ENCODE measurements around the gene GLRX5. TPM values are rescaled to one million over a fixed set of nuclear protein-coding genes. Genes with fewer than 3 reads are reported as not detected.

The GLRX5 gene
- total and polyA plus RNA-seq, 7 donors = 30.5 to 97.1 (median 55.1) TPM

- intact Hi-C loops (cut with DNase I) = no loop called here
- no peaks in the 10 kb centered on the region for H3K9me3 ChIP-seq
- 20 to 22% methylated on average over 1 of the region's 1 CpG for WGBS, 2 donors
- TF ChIP-seq, protein P1, sequence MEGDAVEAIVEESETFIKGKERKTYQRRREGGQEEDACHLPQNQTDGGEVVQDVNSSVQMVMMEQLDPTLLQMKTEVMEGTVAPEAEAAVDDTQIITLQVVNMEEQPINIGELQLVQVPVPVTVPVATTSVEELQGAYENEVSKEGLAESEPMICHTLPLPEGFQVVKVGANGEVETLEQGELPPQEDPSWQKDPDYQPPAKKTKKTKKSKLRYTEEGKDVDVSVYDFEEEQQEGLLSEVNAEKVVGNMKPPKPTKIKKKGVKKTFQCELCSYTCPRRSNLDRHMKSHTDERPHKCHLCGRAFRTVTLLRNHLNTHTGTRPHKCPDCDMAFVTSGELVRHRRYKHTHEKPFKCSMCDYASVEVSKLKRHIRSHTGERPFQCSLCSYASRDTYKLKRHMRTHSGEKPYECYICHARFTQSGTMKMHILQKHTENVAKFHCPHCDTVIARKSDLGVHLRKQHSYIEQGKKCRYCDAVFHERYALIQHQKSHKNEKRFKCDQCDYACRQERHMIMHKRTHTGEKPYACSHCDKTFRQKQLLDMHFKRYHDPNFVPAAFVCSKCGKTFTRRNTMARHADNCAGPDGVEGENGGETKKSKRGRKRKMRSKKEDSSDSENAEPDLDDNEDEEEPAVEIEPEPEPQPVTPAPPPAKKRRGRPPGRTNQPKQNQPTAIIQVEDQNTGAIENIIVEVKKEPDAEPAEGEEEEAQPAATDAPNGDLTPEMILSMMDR (IDR thresholded peaks at IDR 0.05) = no peak
- TF ChIP-seq EP300 (IDR thresholded peaks at IDR 0.05) (no peak), POLR2AphosphoS5 (IDR thresholded peaks at IDR 0.05) (no peak), POLR2A (IDR thresholded peaks at IDR 0.05) (no peak)
- no peaks in the 10 kb centered on the region for H3K27me3 ChIP-seq
- H3K4me1 ChIP-seq = peaks cover 0 to 46% (median 42%) of the 10 kb centered on the region in 4 donors
- no peaks in the 10 kb centered on the region for H3K36me3 ChIP-seq
- no peak for DNase-seq
- H3K4me3 ChIP-seq = no peak overlapping the region
- peak overlapping the region in 1 of 4 donors; percentile 18 for H3K27ac ChIP-seq
Measured at GRCh38 chr14:95499354-95499750, 35.5 kb upstream of the GLRX5 start.

DNA sequence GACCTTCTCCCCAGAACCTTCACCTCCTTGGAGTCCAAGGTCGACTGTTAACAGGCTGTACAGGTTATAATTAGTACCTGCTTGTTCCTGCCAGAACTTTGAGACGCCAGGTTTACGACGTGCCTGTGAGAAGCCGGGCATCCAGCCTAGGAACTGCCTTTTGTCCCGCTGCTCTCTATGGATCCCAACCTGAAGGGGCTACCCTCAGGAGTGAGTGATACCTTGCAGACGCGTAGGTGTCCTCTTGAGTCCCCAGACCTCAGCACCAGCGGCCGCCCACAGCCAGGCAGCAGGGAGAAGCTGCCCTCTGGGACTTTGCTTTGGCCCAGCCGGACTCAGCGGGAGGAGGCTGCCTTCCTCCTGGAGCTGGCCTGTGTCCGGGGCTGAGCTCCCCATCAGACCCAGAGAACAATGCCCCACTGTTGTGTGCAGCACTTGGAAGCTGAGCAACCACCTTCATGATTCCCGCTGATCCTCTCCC, 34.6 kb upstream of the GLRX5 start:
- peak overlapping the region in 3 of 4 donors; percentile 2 to 48 (median 18) for H3K27ac ChIP-seq
- no peak for DNase-seq
- no peaks in the 10 kb centered on the region for H3K27me3 ChIP-seq
- H3K4me1 ChIP-seq = peaks cover 0 to 50% (median 44%) of the 10 kb centered on the region in 4 donors
- H3K4me3 ChIP-seq = no peak overlapping the region
- no peaks in the 10 kb centered on the region for H3K9me3 ChIP-seq
- 35 to 77% methylated on average over 14 of the region's 14 CpGs for WGBS, 2 donors
- no peaks in the 10 kb centered on the region for H3K36me3 ChIP-seq
- TF ChIP-seq, protein P1 (IDR thresholded peaks at IDR 0.05) = no peak
- TF ChIP-seq POLR2AphosphoS5 (IDR thresholded peaks at IDR 0.05) (no peak), POLR2A (IDR thresholded peaks at IDR 0.05) (no peak)
- intact Hi-C loops (cut with DNase I) = no loop called here

GRCh38 chr14:95500772-95501401, 34.0 kb upstream of the GLRX5 start:
- intact Hi-C loops (cut with DNase I) = no loop called here
- Histone ChIP-seq H3K27me3 (no peaks in the 10 kb centered on the region), H3K36me3 (no peaks in the 10 kb centered on the region), H3K9me3 (no peaks in the 10 kb centered on the region), H3K4me3 (no peak overlapping the region), H3K4me1 (peaks cover 0 to 46% (median 40%) of the 10 kb centered on the region in 4 donors), H3K27ac (peak overlapping the region; percentile 18 to 40 (median 31))
- TF ChIP-seq, protein P1 (IDR thresholded peaks at IDR 0.05) = no peak
- TF ChIP-seq POLR2AphosphoS5 (IDR thresholded peaks at IDR 0.05) = peak in 1 of 4 donors; percentile 34
- no peak for TF ChIP-seq EP300 (IDR thresholded peaks at IDR 0.05)
- no peak for TF ChIP-seq POLR2A (IDR thresholded peaks at IDR 0.05)
- DNase-seq = no peak
- 81 to 88% methylated on average over 14 of the region's 14 CpGs for WGBS, 2 donors

GRCh38 chr14:95502381-95502950, 32.4 kb upstream of the GLRX5 start:
- no peaks in the 10 kb centered on the region for H3K9me3 ChIP-seq
- TF ChIP-seq POLR2AphosphoS5 (IDR thresholded peaks at IDR 0.05) (no peak), EP300 (IDR thresholded peaks at IDR 0.05) (no peak), POLR2A (IDR thresholded peaks at IDR 0.05) (no peak)
- TF ChIP-seq, protein P1 (IDR thresholded peaks at IDR 0.05) = no peak
- H3K36me3 ChIP-seq = no peaks in the 10 kb centered on the region
- peaks cover 0 to 39% (median 30%) of the 10 kb centered on the region in 4 donors for H3K4me1 ChIP-seq
- intact Hi-C loops (cut with DNase I) = no loop called here
- no peak overlapping the region for H3K4me3 ChIP-seq
- no peaks in the 10 kb centered on the region for H3K27me3 ChIP-seq
- 88 to 94% methylated on average over 14 of the region's 14 CpGs for WGBS, 2 donors
- DNase-seq = no peak
- H3K27ac ChIP-seq = no peak overlapping the region
